OCI-LY1 (cell line): ENCODE results near the gene YTHDC1.
A peak's percentile ranks its signal among the peaks of the same experiment; 100 is the strongest.

ENCODE experiments used
- H2AFZ ChIP-seq: fragments of 200-600 bp; sonication (generic), shearing (Covaris generic); 2 replicates; pipeline ENCODE4 v1.6.0; 2014; ENCODE audit warnings: antibody characterized with exemption, mild to moderate bottlenecking, low read length
- H3F3A ChIP-seq: fragments of 200-600 bp; sonication (generic), shearing (Covaris generic); 2 replicates; pipeline ENCODE4 v1.6.0; 2014; ENCODE audit warnings: mild to moderate bottlenecking, antibody characterized with exemption, low read length, moderate library complexity; ENCODE audit not compliant: insufficient read depth
- H3K27ac ChIP-seq: fragments of 200-600 bp; sonication (generic); 2 replicates; pipeline ENCODE4 v1.5.1; 2014; ENCODE audit warnings: low read length, mixed run types, mild to moderate bottlenecking, low read depth; ENCODE audit not compliant: poor library complexity, severe bottlenecking
- H3K27me3 ChIP-seq: fragments of 200-600 bp; sonication (generic); 2 replicates; pipeline ENCODE4 v1.6.0; 2014; ENCODE audit warnings: antibody characterized with exemption, mild to moderate bottlenecking, low read length, moderate library complexity; ENCODE audit not compliant: insufficient read depth
- H3K36me3 ChIP-seq: fragments of 200-600 bp; sonication (generic); 2 replicates; pipeline ENCODE4 v1.6.1; 2014; ENCODE audit warnings: mild to moderate bottlenecking, antibody characterized with exemption, low read length, moderate library complexity, mixed read lengths; ENCODE audit not compliant: insufficient read depth
- H3K4me1 ChIP-seq: fragments of 200-600 bp; sonication (generic); 2 replicates; pipeline ENCODE4 v1.5.1; 2014; ENCODE audit warnings: mild to moderate bottlenecking, low read length, moderate library complexity; ENCODE audit not compliant: insufficient read depth, severe bottlenecking
- H3K4me2 ChIP-seq: fragments of 200-600 bp; sonication (generic), shearing (Covaris generic); 2 replicates; pipeline ENCODE4 v1.6.1; 2014; ENCODE audit warnings: low read length
- H3K4me3 ChIP-seq: fragments of 200-600 bp; sonication (generic); 2 replicates; pipeline ENCODE4 v1.5.1; 2014; ENCODE audit warnings: low read length, low read depth, mild to moderate bottlenecking, mixed read lengths; ENCODE audit not compliant: poor library complexity, severe bottlenecking
- H3K79me2 ChIP-seq: fragments of 200-600 bp; shearing (Covaris generic); 2 replicates; pipeline ENCODE4 v1.6.1; 2016; ENCODE audit warnings: mixed run types, low read length, mixed read lengths; ENCODE audit not compliant: insufficient read depth
- H3K9ac ChIP-seq: fragments of 200-600 bp; sonication (generic), shearing (Covaris generic); 2 replicates; pipeline ENCODE4 v1.6.1; 2014; ENCODE audit warnings: mild to moderate bottlenecking, low read length, mixed read lengths
- H3K9me2 ChIP-seq: fragments of 200-600 bp; sonication (generic), shearing (Covaris generic); 2 replicates; pipeline ENCODE4 v1.6.1; 2014; ENCODE audit warnings: low read depth, mild to moderate bottlenecking, low read length, mixed read lengths
- H3K9me3 ChIP-seq: fragments of 200-600 bp; shearing (Covaris generic); 2 replicates; pipeline ENCODE4 v1.6.1; 2014; ENCODE audit warnings: low read length, mixed read lengths
- H4K20me1 ChIP-seq: fragments of 200-600 bp; sonication (generic), shearing (Covaris generic); 2 replicates; pipeline ENCODE4 v1.6.0; 2016; ENCODE audit warnings: mild to moderate bottlenecking, low read length; ENCODE audit not compliant: insufficient read depth
- CTCF ChIP-seq: fragments of 200-600 bp; sonication (generic), shearing (Covaris generic); IDR thresholded peaks from 2 replicates; pipeline ENCODE4 v1.5.1; 2017; ENCODE audit warnings: mild to moderate bottlenecking, antibody characterized with exemption, low read length, moderate library complexity, mixed read lengths
- EZH2 ChIP-seq: fragments of 200-600 bp; sonication (generic), shearing (Covaris generic); IDR thresholded peaks from 2 replicates; pipeline ENCODE4 v1.8.0; 2017; ENCODE audit warnings: borderline replicate concordance, mixed run types, mild to moderate bottlenecking, antibody characterized with exemption, low read length, moderate library complexity, mixed read lengths

Gene YTHDC1

GRCh38 chr4:68349649-68350360 lies at the start of gene YTHDC1:
Gene YTHDC1, minus strand, starts transcription at chr4:68350090. Its CDS starts 337 bp downstream, at chr4:68349753.
- Histone ChIP-seq H3K36me3 (peaks cover 16% of the 10 kb centered on the region; the same call in 1 of the 2 replicates), H3F3A (no peaks in the 10 kb centered on the region), H3K27ac (peak within 1 kb of the TSS; percentile 52), H3K9ac (peak within 1 kb of the TSS; percentile 80), H2AFZ (peak within 1 kb of the TSS; percentile 57; the same call in 1 of the 2 replicates), H3K9me2 (no peaks in the 10 kb centered on the region), H3K4me1 (peaks cover 30% of the 10 kb centered on the region), H3K79me2 (peaks cover 45% of the 10 kb centered on the region), H3K4me2 (peak within 1 kb of the TSS; percentile 86), H3K27me3 (no peaks in the 10 kb centered on the region), H3K4me3 (peak within 1 kb of the TSS; percentile 95), H3K9me3 (no peaks in the 10 kb centered on the region), H4K20me1 (peaks cover 5% of the 10 kb centered on the region; the same call in 1 of the 2 replicates)
- TF ChIP-seq EZH2 = no peak
- TF ChIP-seq CTCF = no peak

GRCh38 chr4:68399306-68399705 lies 49.4 kb upstream of the YTHDC1 start:
- no peaks in the 10 kb centered on the region for H4K20me1 ChIP-seq
- H3K4me3 ChIP-seq = no peak overlapping the region
- no peaks in the 10 kb centered on the region for H3K9me2 ChIP-seq
- H3K9me3 ChIP-seq = no peaks in the 10 kb centered on the region
- H3K4me1 ChIP-seq = no peaks in the 10 kb centered on the region
- no peak overlapping the region for H3K9ac ChIP-seq
- H3K27me3 ChIP-seq = no peaks in the 10 kb centered on the region
- no peak overlapping the region for H2AFZ ChIP-seq
- no peak overlapping the region for H3K4me2 ChIP-seq
- H3K36me3 ChIP-seq = no peaks in the 10 kb centered on the region
- no peaks in the 10 kb centered on the region for H3K79me2 ChIP-seq
- H3F3A ChIP-seq = no peaks in the 10 kb centered on the region
- TF ChIP-seq CTCF (no peak), EZH2 (no peak)
- no peak overlapping the region for H3K27ac ChIP-seq

- Histone ChIP-seq H3F3A (no peaks in the 10 kb centered on the region), H3K36me3 (no peaks in the 10 kb centered on the region), H3K4me3 (no peak overlapping the region), H3K27ac (no peak overlapping the region), H3K9me2 (no peaks in the 10 kb centered on the region), H2AFZ (no peak overlapping the region), H3K27me3 (no peaks in the 10 kb centered on the region), H3K9ac (no peak overlapping the region), H3K4me2 (no peak overlapping the region), H4K20me1 (no peaks in the 10 kb centered on the region), H3K9me3 (no peaks in the 10 kb centered on the region), H3K79me2 (no peaks in the 10 kb centered on the region), H3K4me1 (no peaks in the 10 kb centered on the region)
- no peak for TF ChIP-seq EZH2
- TF ChIP-seq CTCF = no peak
These were observed 46.9 kb upstream of the YTHDC1 start for GRCh38 chr4:68396756-68397155.
